Kidney (tissue), 14 donors: ENCODE data around the gene ARL8A. TPM values are rescaled to one million over a fixed set of nuclear protein-coding genes. Genes with fewer than 3 reads are reported as not detected.

Source experiments
- DNase-seq, 5 donors: peaks; one replicate each; pipeline ENCODE4 v3.0.0-alpha.2; 2013 to 2020
- FAIRE-seq: peaks from 2 replicates; lab custom pipeline; 2012; peaks lifted over from hg19 to GRCh38; lab: Jason Lieb, UNC
- H3K27ac ChIP-seq, 2 donors: one replicate each; pipeline ENCODE4 v1.7.0; 2013; ENCODE audit warnings: low read depth in 2 of 2, low read length in 2 of 2, inconsistent platforms in 1 of 2
- H3K27me3 ChIP-seq: one replicate; pipeline ENCODE4 v1.7.1; 2013; ENCODE audit warnings: low read length, inconsistent platforms; ENCODE audit not compliant: control insufficient read depth, insufficient read depth
- H3K36me3 ChIP-seq, 3 donors: one replicate each; pipeline versions ENCODE4 v1.7.0 to v1.7.1; 2013; ENCODE audit warnings: low read length in 3 of 3, control low read depth in 1 of 3, inconsistent platforms in 1 of 3; ENCODE audit not compliant: insufficient read depth in 3 of 3, control insufficient read depth in 2 of 3
- H3K4me1 ChIP-seq, 3 donors: one replicate each; pipeline versions ENCODE4 v1.7.0 to v1.7.1; 2013; ENCODE audit warnings: low read length in 3 of 3, inconsistent platforms in 1 of 3, low read depth in 1 of 3; ENCODE audit not compliant: control insufficient read depth in 2 of 3, insufficient read depth in 2 of 3
- H3K4me3 ChIP-seq, 3 donors: one replicate each; pipeline versions ENCODE4 v1.7.0 to v1.8.1; 2013; ENCODE audit warnings: low read length in 3 of 3, control low read depth in 1 of 3, inconsistent platforms in 1 of 3
- H3K9ac ChIP-seq, 3 donors: one replicate each; pipeline versions ENCODE4 v1.7.0 to v1.7.1; 2013; ENCODE audit warnings: low read length in 3 of 3, control low read depth in 1 of 3, inconsistent platforms in 1 of 3
- H3K9me3 ChIP-seq, 3 donors: one replicate each; pipeline versions ENCODE4 v1.7.0 to v1.7.1; 2013; ENCODE audit warnings: low read length in 3 of 3, control low read depth in 1 of 3, inconsistent platforms in 1 of 3; ENCODE audit not compliant: control insufficient read depth in 2 of 3, insufficient read depth in 1 of 3
- intact Hi-C: fragments of 100-400 bp; cut with DNase I; formaldehyde crosslinking; loops from one replicate; pipeline ENCODE4 v1.11.1; 2022
- polyA plus RNA-seq: library from polyadenylated mRNA; stranded (reverse); fragments of 350-450 nt; fragmentation: Illumina TruSeq; extraction: RNeasy Lipid Tissue Mini Kit (QIAGEN cat#74804); gene quantifications from one replicate; pipeline ENCODE4 v1.2.3, GENCODE V29; 2014; ENCODE audit warnings: low read depth, low replicate concordance; ENCODE audit not compliant: insufficient read depth
- total RNA-seq: library from RNA; stranded (reverse); fragmentation: NEBNext Ultra II Directional; extraction: Animal tissue kit (Norgen Biotek cat#: 25700); gene quantifications from one replicate; pipeline ENCODE4 v1.2.1, GENCODE V29; 2021
- TF ChIP-seq, protein P1 (sequence below): IDR thresholded peaks from 3 replicates; pipeline ENCODE4 v1.5.1; 2012; ENCODE audit warnings: mild to moderate bottlenecking, moderate library complexity, borderline replicate concordance; ENCODE audit not compliant: insufficient read depth; ENCODE audit errors: extremely low read depth
- donor health status: control.
- donor health status: control.
- donor health status: control.
- donor health status: control.
- donor health status: control.
- donor health status: DM: yes; HTN: yes; CAD: no.
- donor health status: Normal renal cell carcinoma (clear cell type).

Gene ARL8A
- total and polyA plus RNA-seq, 2 donors from 2014 or later: 60.8 to 72.2 TPM

DNA sequence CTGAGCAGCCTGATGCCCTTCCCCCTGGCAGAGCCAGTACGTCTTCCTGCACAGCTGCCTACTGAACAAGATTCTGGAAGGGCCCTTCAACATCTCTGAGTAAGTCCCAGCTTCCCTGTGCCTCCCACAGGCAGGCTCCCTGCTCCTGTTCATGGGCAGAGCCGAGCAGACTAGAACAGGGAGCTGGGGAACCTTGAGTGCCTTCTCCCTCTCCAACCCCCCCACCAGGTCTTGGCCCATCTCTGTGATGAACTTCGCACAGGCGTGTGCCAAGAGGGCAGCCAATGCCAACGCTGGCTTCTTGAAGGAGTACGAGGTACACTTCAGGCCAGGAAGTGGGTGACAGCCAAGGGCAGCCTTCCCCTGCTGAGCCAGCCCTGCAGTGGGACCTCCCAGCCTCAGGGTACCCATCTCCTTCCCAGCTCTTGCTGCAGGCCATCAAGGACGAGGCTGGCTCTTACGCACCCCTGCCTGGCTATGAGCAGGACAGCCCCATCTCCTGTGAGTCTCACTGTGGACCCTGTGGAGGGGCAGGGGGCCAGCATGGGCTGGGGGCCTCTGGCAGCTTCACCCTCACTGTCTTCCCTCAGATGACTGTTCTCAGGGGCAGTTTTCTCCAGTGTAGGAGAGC is 42.6 kb upstream of the ARL8A start:
- Histone ChIP-seq H3K4me3 (no peak overlapping the region), H3K27ac (no peak overlapping the region), H3K36me3 (no peaks in the 10 kb centered on the region), H3K9me3 (no peaks in the 10 kb centered on the region), H3K9ac (no peak overlapping the region), H3K27me3 (no peaks in the 10 kb centered on the region), H3K4me1 (no peaks in the 10 kb centered on the region)
- peak in 1 of 5 donors; percentile 63 for DNase-seq
- FAIRE-seq: no peak
- intact Hi-C loops: loop anchor here (10.0 kb wide), 1 partner anchor 528 kb away; the partner anchor contains the start of gene SYT2
- TF ChIP-seq, protein P1, sequence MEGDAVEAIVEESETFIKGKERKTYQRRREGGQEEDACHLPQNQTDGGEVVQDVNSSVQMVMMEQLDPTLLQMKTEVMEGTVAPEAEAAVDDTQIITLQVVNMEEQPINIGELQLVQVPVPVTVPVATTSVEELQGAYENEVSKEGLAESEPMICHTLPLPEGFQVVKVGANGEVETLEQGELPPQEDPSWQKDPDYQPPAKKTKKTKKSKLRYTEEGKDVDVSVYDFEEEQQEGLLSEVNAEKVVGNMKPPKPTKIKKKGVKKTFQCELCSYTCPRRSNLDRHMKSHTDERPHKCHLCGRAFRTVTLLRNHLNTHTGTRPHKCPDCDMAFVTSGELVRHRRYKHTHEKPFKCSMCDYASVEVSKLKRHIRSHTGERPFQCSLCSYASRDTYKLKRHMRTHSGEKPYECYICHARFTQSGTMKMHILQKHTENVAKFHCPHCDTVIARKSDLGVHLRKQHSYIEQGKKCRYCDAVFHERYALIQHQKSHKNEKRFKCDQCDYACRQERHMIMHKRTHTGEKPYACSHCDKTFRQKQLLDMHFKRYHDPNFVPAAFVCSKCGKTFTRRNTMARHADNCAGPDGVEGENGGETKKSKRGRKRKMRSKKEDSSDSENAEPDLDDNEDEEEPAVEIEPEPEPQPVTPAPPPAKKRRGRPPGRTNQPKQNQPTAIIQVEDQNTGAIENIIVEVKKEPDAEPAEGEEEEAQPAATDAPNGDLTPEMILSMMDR: no peak

DNA sequence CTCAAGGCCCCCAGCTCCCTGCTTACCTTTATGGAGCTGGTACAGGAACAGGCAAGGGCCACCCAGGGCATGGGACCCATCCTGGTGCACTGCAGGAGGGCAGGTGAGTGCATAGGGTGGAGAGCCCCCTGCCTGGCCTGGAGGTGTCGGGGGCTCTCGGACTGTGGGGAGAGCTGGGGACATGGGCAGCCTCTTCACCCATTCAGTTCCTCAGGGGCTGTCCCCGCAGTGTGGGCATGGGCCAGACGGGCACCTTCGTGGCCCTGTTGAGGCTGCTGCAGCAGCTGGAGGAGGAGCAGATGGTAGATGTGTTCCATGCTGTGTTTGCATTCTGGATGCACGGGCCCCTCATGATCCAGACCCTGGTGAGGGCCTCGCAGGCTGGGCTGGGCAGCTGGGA is 41.8 kb upstream of the ARL8A start:
- TF ChIP-seq, protein P1: no peak
- no peaks in the 10 kb centered on the region for H3K27me3 ChIP-seq
- H3K9me3 ChIP-seq: no peaks in the 10 kb centered on the region
- intact Hi-C loops: loop anchor here (10.0 kb wide), 1 partner anchor 528 kb away; the partner anchor contains the start of gene SYT2
- no peaks in the 10 kb centered on the region for H3K4me1 ChIP-seq
- no peak overlapping the region for H3K4me3 ChIP-seq
- H3K36me3 ChIP-seq: no peaks in the 10 kb centered on the region
- H3K27ac ChIP-seq: no peak overlapping the region
- DNase-seq: peak in 1 of 5 donors; percentile 61
- H3K9ac ChIP-seq: no peak overlapping the region
- no peak for FAIRE-seq

DNA sequence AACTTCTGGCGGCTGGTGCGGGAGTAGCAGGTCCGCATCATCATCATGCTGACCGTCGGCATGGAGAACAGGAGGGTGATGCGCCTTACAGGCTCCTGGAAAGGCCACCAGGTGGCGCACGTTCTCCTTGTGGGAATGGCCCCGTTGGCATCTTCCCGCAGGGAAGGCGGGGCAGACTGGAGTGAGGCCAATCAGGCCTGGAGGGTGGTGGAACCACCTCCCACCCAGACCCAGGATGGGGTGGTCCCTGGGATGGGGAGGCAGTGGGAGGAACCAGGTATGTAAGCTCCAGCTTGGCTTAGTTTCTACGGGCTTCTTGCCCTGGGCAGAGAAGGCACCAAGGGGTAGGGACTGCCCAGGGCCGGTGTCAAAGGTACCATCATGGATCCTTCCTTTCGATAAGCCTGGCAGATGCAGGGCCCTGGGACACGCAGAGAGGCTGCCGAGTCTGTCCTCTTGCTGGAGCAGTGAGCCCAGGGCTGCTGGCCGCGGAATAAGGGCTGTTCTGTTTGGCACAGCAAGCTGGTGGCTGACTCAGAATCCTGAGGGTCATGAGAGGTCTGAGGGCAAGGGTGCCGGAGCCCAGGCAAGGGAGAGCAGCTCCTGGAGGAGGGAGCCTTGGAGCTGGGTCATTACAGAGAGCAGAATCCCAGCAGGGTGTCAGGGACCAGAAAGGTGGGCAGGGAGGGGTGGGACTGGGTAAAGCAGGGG is 40.4 kb upstream of the ARL8A start:
- H3K4me1 ChIP-seq: no peaks in the 10 kb centered on the region
- intact Hi-C loops: loop anchor here (5.0 to 10.0 kb wide), 2 partner anchors 127 to 530 kb away; partner anchors contain the start of gene SYT2
- H3K9ac ChIP-seq: no peak overlapping the region
- no peaks in the 10 kb centered on the region for H3K36me3 ChIP-seq
- H3K27me3 ChIP-seq: no peaks in the 10 kb centered on the region
- no peak overlapping the region for H3K27ac ChIP-seq
- DNase-seq: peak; percentile 89 to 95 (median 92)
- TF ChIP-seq, protein P1: peak; percentile 78
- H3K9me3 ChIP-seq: no peaks in the 10 kb centered on the region
- no peak overlapping the region for H3K4me3 ChIP-seq
- FAIRE-seq: no peak
